Nephron (organoid): ENCODE data around the gene ARHGAP10.
A peak's percentile ranks its signal among the peaks of the same experiment; 100 is the strongest.

Source experiments
- H3K27ac Mint-ChIP-seq, 3 experiments: 2 replicates each; pipeline ENCODE4 v1.8.0; 2020; ENCODE audit warnings: mixed read lengths in 3 of 3, mild to moderate bottlenecking in 2 of 3, moderate library complexity in 1 of 3
- H3K27me3 Mint-ChIP-seq: 2 replicates; pipeline ENCODE4 v1.8.0; 2021; ENCODE audit warnings: low read depth, mild to moderate bottlenecking, moderate library complexity, mixed read lengths
- H3K36me3 Mint-ChIP-seq: 2 replicates; pipeline ENCODE4 v1.8.0; 2020; ENCODE audit warnings: low read depth, mixed read lengths
- H3K4me1 Mint-ChIP-seq: 2 replicates; pipeline ENCODE4 v1.8.0; 2020; ENCODE audit warnings: mixed read lengths
- H3K4me3 Mint-ChIP-seq, 3 experiments: 2 replicates each; pipeline ENCODE4 v1.8.0; 2020; ENCODE audit warnings: mild to moderate bottlenecking in 3 of 3, mixed read lengths in 3 of 3, moderate library complexity in 2 of 3
- H3K9me3 Mint-ChIP-seq: 2 replicates; pipeline ENCODE4 v1.8.0; 2020; ENCODE audit warnings: mixed read lengths
- TF ChIP-seq, protein P1 (sequence below), 3 experiments: fragments of 200-600 bp; sonication (generic); IDR thresholded peaks; one replicate each; pipeline ENCODE4 v1.5.0; 2021; ENCODE audit warnings: antibody characterized with exemption in 3 of 3; ENCODE audit not compliant: unreplicated experiment in 3 of 3

The ARHGAP10 gene

DNA sequence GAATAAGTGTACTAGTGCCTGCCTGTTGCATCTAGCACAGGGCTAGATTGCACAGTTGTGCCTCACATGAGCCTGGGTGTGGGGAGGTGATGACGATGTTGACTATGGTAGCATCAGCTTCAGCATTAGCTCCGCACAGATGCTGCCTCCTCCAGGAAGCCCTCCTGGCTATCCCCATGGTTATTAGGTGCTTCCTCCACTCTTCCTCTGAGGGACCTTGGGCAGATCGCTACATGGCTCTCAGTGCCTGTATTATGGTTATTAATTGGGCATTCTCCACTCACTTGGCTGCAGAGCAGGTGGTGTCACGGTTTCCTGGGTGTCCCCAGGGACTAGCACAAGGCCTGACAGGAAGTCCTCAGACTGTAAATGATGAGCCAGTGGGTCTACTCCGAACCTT is 325.6 kb downstream of the ARHGAP10 start:
- peak overlapping the region in 1 of 3 experiments; percentile 29 for H3K27ac Mint-ChIP-seq
- H3K4me3 Mint-ChIP-seq: no peak overlapping the region
- no peaks in the 10 kb centered on the region for H3K36me3 Mint-ChIP-seq
- H3K27me3 Mint-ChIP-seq: peaks cover 2% of the 10 kb centered on the region
- no peaks in the 10 kb centered on the region for H3K9me3 Mint-ChIP-seq
- TF ChIP-seq, protein P1, sequence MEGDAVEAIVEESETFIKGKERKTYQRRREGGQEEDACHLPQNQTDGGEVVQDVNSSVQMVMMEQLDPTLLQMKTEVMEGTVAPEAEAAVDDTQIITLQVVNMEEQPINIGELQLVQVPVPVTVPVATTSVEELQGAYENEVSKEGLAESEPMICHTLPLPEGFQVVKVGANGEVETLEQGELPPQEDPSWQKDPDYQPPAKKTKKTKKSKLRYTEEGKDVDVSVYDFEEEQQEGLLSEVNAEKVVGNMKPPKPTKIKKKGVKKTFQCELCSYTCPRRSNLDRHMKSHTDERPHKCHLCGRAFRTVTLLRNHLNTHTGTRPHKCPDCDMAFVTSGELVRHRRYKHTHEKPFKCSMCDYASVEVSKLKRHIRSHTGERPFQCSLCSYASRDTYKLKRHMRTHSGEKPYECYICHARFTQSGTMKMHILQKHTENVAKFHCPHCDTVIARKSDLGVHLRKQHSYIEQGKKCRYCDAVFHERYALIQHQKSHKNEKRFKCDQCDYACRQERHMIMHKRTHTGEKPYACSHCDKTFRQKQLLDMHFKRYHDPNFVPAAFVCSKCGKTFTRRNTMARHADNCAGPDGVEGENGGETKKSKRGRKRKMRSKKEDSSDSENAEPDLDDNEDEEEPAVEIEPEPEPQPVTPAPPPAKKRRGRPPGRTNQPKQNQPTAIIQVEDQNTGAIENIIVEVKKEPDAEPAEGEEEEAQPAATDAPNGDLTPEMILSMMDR (IDR thresholded peaks at IDR 0.05; ENCODE audit: unreplicated experiment in 3 of 3): no peak
- peaks cover 75% of the 10 kb centered on the region for H3K4me1 Mint-ChIP-seq

DNA sequence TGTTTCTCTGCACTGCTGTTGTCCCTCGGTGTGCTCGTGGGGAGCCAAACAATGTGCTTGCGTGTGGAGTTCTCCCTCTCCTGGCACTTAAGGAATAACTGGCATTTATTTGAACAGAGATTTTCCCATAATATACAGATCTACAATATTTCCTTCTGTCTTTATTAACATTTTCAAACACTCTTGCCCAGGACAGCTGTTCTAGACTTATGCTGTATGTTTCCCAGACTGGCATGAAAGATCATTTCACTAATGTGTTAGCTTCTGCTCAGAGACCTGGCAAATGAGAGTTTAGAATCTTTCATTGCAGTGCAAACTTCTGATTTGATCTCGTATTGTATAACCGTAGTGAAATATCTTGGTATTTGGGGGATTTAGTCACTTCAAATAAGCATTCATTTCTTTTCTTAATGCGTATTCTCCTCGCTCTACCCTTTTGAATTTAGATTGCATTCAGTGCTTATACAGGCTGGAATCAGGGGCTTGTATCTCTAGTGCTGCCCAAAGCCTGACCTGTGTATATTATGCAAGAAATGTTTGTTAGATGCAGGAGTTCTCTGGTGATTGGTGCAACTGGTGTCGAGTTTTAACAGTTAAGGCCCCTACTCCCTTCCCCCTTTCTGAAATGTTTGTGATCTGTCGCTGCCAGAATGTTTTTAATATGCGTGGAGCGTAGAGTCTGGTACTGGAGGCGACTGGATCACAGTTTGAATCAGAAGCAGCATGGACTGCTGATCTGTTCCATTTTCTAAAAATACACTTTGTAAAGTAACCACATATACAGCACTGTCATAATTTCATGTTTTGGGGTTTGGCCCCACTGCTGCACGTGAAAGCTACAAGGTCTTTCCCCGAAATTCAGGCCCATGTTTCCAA is 326.3 kb downstream of the ARHGAP10 start:
- no peaks in the 10 kb centered on the region for H3K9me3 Mint-ChIP-seq
- no peak overlapping the region for H3K4me3 Mint-ChIP-seq
- peaks cover 71% of the 10 kb centered on the region for H3K4me1 Mint-ChIP-seq
- H3K36me3 Mint-ChIP-seq: no peaks in the 10 kb centered on the region
- TF ChIP-seq, protein P1 (IDR thresholded peaks at IDR 0.05; ENCODE audit: unreplicated experiment in 3 of 3): no peak
- H3K27me3 Mint-ChIP-seq: no peaks in the 10 kb centered on the region
- peak overlapping the region in 2 of 3 experiments; percentile 29 to 40 for H3K27ac Mint-ChIP-seq

DNA sequence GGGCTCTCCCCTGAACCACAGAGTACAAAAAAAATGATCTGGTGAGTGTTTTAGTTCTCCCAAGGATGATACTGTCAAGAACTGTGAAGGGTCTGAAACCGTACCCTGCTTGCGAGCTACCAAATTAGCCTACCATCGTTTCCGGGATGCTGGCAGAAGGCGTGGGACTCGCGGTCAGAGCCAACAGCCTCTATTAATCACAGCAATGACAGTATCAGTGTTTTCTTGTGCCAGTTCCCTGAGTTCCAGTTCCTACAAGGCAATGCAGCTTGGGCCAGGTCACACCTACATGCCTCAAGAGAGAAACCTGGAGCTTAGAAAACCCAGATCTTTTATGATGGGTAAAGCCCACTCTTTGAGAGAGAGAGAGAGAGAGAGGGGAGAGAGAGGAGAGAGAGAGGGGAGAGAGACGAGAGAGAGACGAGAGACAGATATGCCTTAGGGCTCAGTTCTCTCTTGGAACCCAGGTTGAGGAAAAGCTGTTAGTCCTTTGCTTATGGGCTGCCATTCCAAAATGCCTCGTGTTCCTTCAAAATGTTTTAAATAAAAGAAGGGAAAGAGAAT is 327.8 kb downstream of the ARHGAP10 start:
- TF ChIP-seq, protein P1 (IDR thresholded peaks at IDR 0.05; ENCODE audit: unreplicated experiment in 3 of 3): no peak
- Mint-ChIP-seq H3K4me1 (peaks cover 61% of the 10 kb centered on the region), H3K9me3 (no peaks in the 10 kb centered on the region), H3K27ac (peak overlapping the region in 1 of 3 experiments; percentile 20), H3K27me3 (no peaks in the 10 kb centered on the region), H3K4me3 (no peak overlapping the region), H3K36me3 (peaks cover 9% of the 10 kb centered on the region)

DNA sequence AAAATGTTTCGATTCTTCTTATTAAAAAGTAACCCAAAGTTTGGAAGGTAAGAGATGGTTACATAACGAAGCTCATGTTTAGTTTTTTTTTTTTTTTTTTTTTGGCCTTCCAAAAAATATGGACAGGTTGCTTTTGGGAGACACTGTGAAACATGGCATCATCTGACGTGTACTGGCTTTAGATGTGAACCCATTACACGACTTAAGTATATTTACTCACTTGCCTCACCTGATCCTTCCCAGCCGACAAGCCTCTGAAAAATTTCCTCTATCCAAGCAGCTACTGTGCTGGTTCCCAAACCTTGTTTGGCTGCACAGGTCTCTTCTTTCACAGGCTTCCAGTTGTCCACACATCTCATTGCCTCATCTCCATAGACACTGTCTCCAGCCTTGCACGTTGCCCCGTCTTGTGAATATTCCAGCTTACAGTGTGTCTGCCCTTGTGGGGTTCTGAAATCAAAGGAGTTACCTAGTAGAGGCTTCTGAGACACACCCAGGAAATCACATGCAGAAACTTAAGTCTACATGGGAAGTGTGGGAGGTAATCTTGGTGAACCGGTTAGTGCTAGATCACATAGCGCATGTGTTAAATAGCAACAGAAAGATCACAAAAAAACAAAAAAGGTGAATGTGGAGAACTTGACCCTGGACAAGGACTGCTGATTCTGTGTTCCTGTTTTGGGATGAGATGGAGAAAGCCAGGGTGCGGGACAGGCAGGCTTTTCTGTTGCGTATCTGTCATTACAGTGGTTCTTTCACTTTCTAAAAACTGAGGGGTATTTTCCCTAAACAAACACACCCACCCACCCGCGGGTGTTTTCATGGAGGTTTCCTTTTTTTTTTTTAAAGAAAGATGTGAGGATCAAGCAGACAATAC is 328.6 kb downstream of the ARHGAP10 start:
- Mint-ChIP-seq H3K27ac (peak overlapping the region in 2 of 3 experiments; percentile 1 to 24), H3K9me3 (no peaks in the 10 kb centered on the region), H3K36me3 (peaks cover 16% of the 10 kb centered on the region), H3K27me3 (no peaks in the 10 kb centered on the region), H3K4me3 (no peak overlapping the region), H3K4me1 (peaks cover 67% of the 10 kb centered on the region)
- TF ChIP-seq, protein P1 (IDR thresholded peaks at IDR 0.05; ENCODE audit: unreplicated experiment in 3 of 3): no peak

DNA sequence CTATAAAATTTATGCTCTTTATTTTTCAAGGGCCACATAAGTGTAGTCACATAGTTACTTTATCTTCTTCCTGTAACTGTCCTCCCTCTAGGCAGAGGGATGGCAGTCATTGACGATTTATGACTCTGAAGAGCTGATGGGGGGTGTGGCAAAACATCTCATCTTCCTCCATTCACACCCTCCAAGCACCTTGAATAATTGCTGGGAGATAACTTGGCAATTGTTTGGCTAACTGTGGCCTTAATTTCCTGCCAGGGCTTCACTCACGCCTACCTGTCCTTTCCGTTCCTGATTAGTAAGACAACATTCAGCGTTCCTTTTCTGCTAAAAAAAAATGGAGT is 329.2 kb downstream of the ARHGAP10 start:
- peaks cover 19% of the 10 kb centered on the region for H3K36me3 Mint-ChIP-seq
- H3K27me3 Mint-ChIP-seq: no peaks in the 10 kb centered on the region
- TF ChIP-seq, protein P1 (IDR thresholded peaks at IDR 0.05; ENCODE audit: unreplicated experiment in 3 of 3): no peak
- H3K4me3 Mint-ChIP-seq: no peak overlapping the region
- H3K9me3 Mint-ChIP-seq: no peaks in the 10 kb centered on the region
- H3K4me1 Mint-ChIP-seq: peaks cover 66% of the 10 kb centered on the region
- H3K27ac Mint-ChIP-seq: peak overlapping the region in 1 of 3 experiments; percentile 22
